ENCODE measurements around the gene PTGDS. TPM values are rescaled to one million over a fixed set of nuclear protein-coding genes. Genes with fewer than 3 reads are reported as not detected.

Gene PTGDS
- total and polyA plus RNA-seq, 9 of the 15 experiments (the other 6 are each of a cell fraction or from before 2014, with no cell fraction given), result 0.46 to 7.1 (median 2.0) TPM

- Histone ChIP-seq H3K4me3 (peak overlapping the region; percentile 54), H3K9me1 (ENCODE audit: control insufficient read depth, insufficient read depth, low read length) (no peaks in the 10 kb centered on the region), H3K27me3 (ENCODE audit: control insufficient read depth in 2 of 2, insufficient read depth in 2 of 2, low read length in 2 of 2) (no peaks in the 10 kb centered on the region), H3K27ac (ENCODE audit: extremely low read depth, low read depth, low read length) (peak overlapping the region; percentile 59; the same call in 1 of the 3 replicates), H4K20me1 (replicated peaks; ENCODE audit: control insufficient read depth, insufficient read depth, low read length) (no peaks in the 10 kb centered on the region), H3K79me2 (ENCODE audit: control insufficient read depth, insufficient read depth, low read length) (no peaks in the 10 kb centered on the region), H3K9me3 (replicated peaks; ENCODE audit: control insufficient read depth, insufficient read depth, low read depth, low read length) (no peaks in the 10 kb centered on the region), H3K4me2 (ENCODE audit: insufficient read depth, low read length) (peak overlapping the region; percentile 82), H2AFZ (ENCODE audit: low read depth, low read length) (peak overlapping the region; percentile 97), H3K36me3 (ENCODE audit: control insufficient read depth, insufficient read depth, low read length) (no peaks in the 10 kb centered on the region), H3K4me1 (replicated peaks in 1 of 2; ENCODE audit: control insufficient read depth in 2 of 2, insufficient read depth in 2 of 2, low read length in 2 of 2) (peaks cover 9 to 96% of the 10 kb centered on the region in 2 experiments; a peak in 4 of 5 replicates), H3K9ac (ENCODE audit: insufficient read depth in 1 of 2, low read depth in 2 of 2, low read length in 2 of 2) (peak overlapping the region; percentile 51 to 92; a peak in 3 of 4 replicates)
- FAIRE-seq, result no peak
- POLR2A ChIA-PET, result interaction anchor here (1.5 kb wide), 2 partner anchors 11 to 13 kb away, joined by 4 to 5 read pairs; no protein-coding TSS in a partner anchor
- CTCF ChIA-PET (ENCODE audit: low intra/inter-chr PET ratio), result no interaction called here
- no TSS peak for BruUV-seq (replicated peaks)
- TF ChIP-seq, protein P1, sequence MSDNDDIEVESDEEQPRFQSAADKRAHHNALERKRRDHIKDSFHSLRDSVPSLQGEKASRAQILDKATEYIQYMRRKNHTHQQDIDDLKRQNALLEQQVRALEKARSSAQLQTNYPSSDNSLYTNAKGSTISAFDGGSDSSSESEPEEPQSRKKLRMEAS (CRISPR knock-in tag; IDR thresholded peaks at IDR 0.05), result 0 out of 2 replicates have a peak, but pooled peaks have one; percentile 32
- TF ChIP-seq ZFX (CRISPR knock-in tag; IDR thresholded peaks at IDR 0.05) (0 out of 2 replicates have a peak, but pooled peaks have one; percentile 16), SP1 (CRISPR knock-in tag; IDR thresholded peaks at IDR 0.05) (no peak), ZNF174 (CRISPR knock-in tag; IDR thresholded peaks at IDR 0.05) (no peak), HNRNPL (IDR thresholded peaks at IDR 0.05; ENCODE audit: low read depth, low read length) (peak; percentile 88; the same call in 1 of the 2 replicates)
- 49% methylated on average over 17 of the region's 33 CpGs for WGBS (ENCODE audit: insufficient coverage, low coverage, missing lambda C conversion rate)
- intact Hi-C loops (cut with micrococcal nuclease) (no loop called here), in situ Hi-C loops (cut with MboI) (no loop called here)
- ATAC-seq, result no peak
- DNase-seq (ENCODE audit: extremely low read depth in 1 of 4, low spot score in 3 of 4), result no peak
Observed at GRCh38 chr9:136977649-136978072, 357 bp downstream of the PTGDS start.
